K562 (cell line): ENCODE results near the gene RIN3. TPM values are rescaled to one million over a fixed set of nuclear protein-coding genes. Genes with fewer than 3 reads are reported as not detected.
A peak's percentile ranks its signal among the peaks of the same experiment; 100 is the strongest.

Experiments
- ATAC-seq: fragments of 200-7000 bp; cut with Tn5 transposase; 3 replicates; pipeline ENCODE4 v1.9.1; 2020; ENCODE audit warnings: moderate library complexity
- BruUV-seq: library from RNA; stranded (reverse); fragments of 400-500 nt; replicated peaks from 2 replicates; lab custom pipeline; 2021; lab: Mats Ljungman, UMichigan
- CTCF ChIA-PET: fragments of 300-600 bp; formaldehyde crosslinking; extraction: SDS; loops from one replicate; lab custom pipeline; 2021; ENCODE audit warnings: low intra/inter-chr PET ratio; lab: Yijun Ruan, JAX
- POLR2A ChIA-PET: fragments of 300-600, 350-650 bp; sonication (Branson Sonifier 250); formaldehyde crosslinking; extraction: SDS; loops from one replicate; lab custom pipeline; 2021; ENCODE audit warnings: antibody characterized with exemption, inconsistent platforms; lab: Yijun Ruan, JAX
- DNase-seq, 4 experiments: peaks; one replicate each; pipeline versions ENCODE4 v3.0.0 to v3.0.0-alpha.2; 2011 to 2018; ENCODE audit warnings: low spot score in 3 of 4, mixed read lengths in 3 of 4; ENCODE audit errors: extremely low read depth in 1 of 4
- FAIRE-seq: peaks from 2 replicates; lab custom pipeline; 2011; peaks lifted over from hg19 to GRCh38; lab: Jason Lieb, UNC
- H2AFZ ChIP-seq: 2 replicates; pipeline ENCODE4 v1.6.0; 2011; ENCODE audit warnings: low read depth, low read length, control low read depth, inconsistent platforms
- H3K27ac ChIP-seq: fragments of 200-600 bp; 3 replicates; pipeline ENCODE4 v1.8.0; 2011; ENCODE audit warnings: low read depth, mild to moderate bottlenecking, control low read depth, inconsistent platforms, low read length, moderate library complexity, mixed read lengths; ENCODE audit errors: extremely low read depth
- H3K27me3 ChIP-seq, 2 experiments: fragments of 300-600 bp in 1 of 2; 2 replicates in 1 of 2; 3 replicates in 1 of 2; pipeline versions ENCODE4 v1.6.0 to v1.8.0; 2011; ENCODE audit warnings: inconsistent platforms in 2 of 2, low read length in 2 of 2, mild to moderate bottlenecking in 1 of 2, mixed read lengths in 1 of 2, moderate library complexity in 1 of 2; ENCODE audit not compliant: control insufficient read depth in 2 of 2, insufficient read depth in 2 of 2
- H3K36me3 ChIP-seq: fragments of 300-600 bp; 3 replicates; pipeline ENCODE4 v1.8.0; 2011; ENCODE audit warnings: mild to moderate bottlenecking, low read length, inconsistent platforms; ENCODE audit not compliant: control insufficient read depth, insufficient read depth
- H3K4me1 ChIP-seq, 2 experiments: fragments of 200-600 bp in 1 of 2; replicated peaks in 1 of 2; 2 replicates in 1 of 2; 3 replicates in 1 of 2; pipeline versions ENCODE4 v1.5.1 to v1.8.0; 2011; ENCODE audit warnings: inconsistent platforms in 2 of 2, low read length in 2 of 2, mild to moderate bottlenecking in 1 of 2, mixed read lengths in 1 of 2, moderate library complexity in 1 of 2; ENCODE audit not compliant: control insufficient read depth in 2 of 2, insufficient read depth in 2 of 2
- H3K4me2 ChIP-seq: 2 replicates; pipeline ENCODE4 v1.6.1; 2011; ENCODE audit warnings: low read length, control low read depth, inconsistent platforms, mixed read lengths; ENCODE audit not compliant: insufficient read depth
- H3K4me3 ChIP-seq: fragments of 200-600 bp; sonication (generic), shearing (Covaris generic); 2 replicates; pipeline ENCODE4 v1.5.1; 2016; ENCODE audit warnings: control low read depth, inconsistent platforms
- H3K79me2 ChIP-seq: fragments of 200-600 bp; 3 replicates; pipeline ENCODE4 v1.8.0; 2011; ENCODE audit warnings: low read length, inconsistent platforms; ENCODE audit not compliant: control insufficient read depth, insufficient read depth
- H3K9ac ChIP-seq, 2 experiments: 2 replicates each; pipeline versions ENCODE4 v1.6.0 to v1.6.1; 2011; ENCODE audit warnings: low read depth in 2 of 2, low read length in 2 of 2, control low read depth in 1 of 2, inconsistent platforms in 1 of 2, mild to moderate bottlenecking in 1 of 2, mixed read lengths in 1 of 2; ENCODE audit not compliant: insufficient read depth in 1 of 2
- H3K9me1 ChIP-seq: one replicate; pipeline ENCODE4 v1.6.0; 2011; ENCODE audit warnings: inconsistent platforms, mild to moderate bottlenecking, low read length, moderate library complexity; ENCODE audit not compliant: control insufficient read depth, insufficient read depth
- H3K9me3 ChIP-seq: replicated peaks from 2 replicates; pipeline ENCODE4 v1.5.1; 2011; ENCODE audit warnings: low read depth, low read length, inconsistent platforms; ENCODE audit not compliant: control insufficient read depth, insufficient read depth
- H4K20me1 ChIP-seq: replicated peaks from 2 replicates; pipeline ENCODE4 v1.6.1; 2011; ENCODE audit warnings: low read length, inconsistent platforms, mixed read lengths; ENCODE audit not compliant: control insufficient read depth, insufficient read depth
- CTCF ChIP-seq, 3 experiments: IDR thresholded peaks in 2 of 3; conservative IDR thresholded peaks in 1 of 3; 2 replicates each; pipeline ENCODE4 v1.5.1; 2011 to 2012; ENCODE audit warnings: low read length in 3 of 3, mild to moderate bottlenecking in 3 of 3, control low read depth in 2 of 3, improper control_type of control experiment in 1 of 3, inconsistent platforms in 1 of 3, low read depth in 1 of 3, mixed read lengths in 1 of 3, moderate library complexity in 1 of 3; ENCODE audit not compliant: insufficient read depth in 2 of 3
- RBBP5 ChIP-seq: fragments of 200-600 bp; sonication (generic); IDR thresholded peaks from 2 replicates; pipeline ENCODE4 v1.6.1; 2012; ENCODE audit warnings: borderline replicate concordance, mild to moderate bottlenecking, low read length, control low read depth, inconsistent platforms; ENCODE audit not compliant: insufficient read depth, poor library complexity, severe bottlenecking
- ZNF263 ChIP-seq: sonication (generic); formaldehyde crosslinking; IDR thresholded peaks from 2 replicates; pipeline ENCODE4 v1.8.0; 2022; ENCODE audit warnings: mild to moderate bottlenecking, missing genetic modification reagents, borderline replicate concordance
- ZNF77 ChIP-seq: fragments of 250-450 bp; sonication (Bioruptor Pico); IDR thresholded peaks from 2 replicates; pipeline ENCODE4 v1.5.0; 2020
- whole genome bisulfite sequencing: fragments of 100-300 bp; shearing (Covaris generic); methylation state at CpG from one replicate; pipeline ENCODE4 v1.1.6; 2016; ENCODE audit warnings: low coverage, mixed read lengths; ENCODE audit not compliant: insufficient coverage; ENCODE audit errors: missing lambda C conversion rate; 5-methylcytosine and 5-hydroxymethylcytosine counted together
- in situ Hi-C: fragments of 300-500 bp; cut with MboI; formaldehyde crosslinking; loops from 4 replicates; pipeline ENCODE4 v1.15.0; 2018; ENCODE audit warnings: inconsistent platforms, mixed read lengths
- intact Hi-C: fragments of 100-400 bp; cut with micrococcal nuclease; formaldehyde crosslinking; loops from 2 replicates; pipeline ENCODE4 v1.14.2; 2022
- polyA plus RNA-seq, 8 experiments: library from polyadenylated mRNA; depleted of rRNA in 4 of 8; stranded (reverse) in 5 of 8; unstranded in 3 of 8; fragments of >200 nt; fragmentation: Nextera tagmentation in 2 of 8; fragmentation: Illumina TruSeq in 1 of 8; extraction: Ambion mirVana in 2 of 8; extraction: Trizol in 1 of 8; gene quantifications; 2 replicates each; pipeline versions ENCODE4 v1.2.1 to v1.2.3, GENCODE V29; 2011 to 2014; ENCODE audit warnings: inconsistent platforms in 1 of 8, missing spikeins in 1 of 8
- total RNA-seq, 7 experiments: library from RNA; depleted of rRNA in 6 of 7; stranded (reverse); fragments of >200 nt in 6 of 7; fragmentation: Illumina TruSeq in 2 of 7; extraction: Trizol in 2 of 7; gene quantifications; 2 replicates each; pipeline versions ENCODE4 v1.2.1 to v1.2.3, GENCODE V29; 2011 to 2021; ENCODE audit warnings: low replicate concordance in 1 of 7

Gene RIN3
- total and polyA plus RNA-seq, 9 of the 15 experiments (the other 6 are each of a cell fraction or from before 2014, with no cell fraction given) = 0.01 to 0.49 (median 0.08) TPM; not detected in 5

- ChIA-PET CTCF (no interaction called here), POLR2A (interaction anchor here (0.6 kb wide), 1 partner anchor 189 kb away, joined by 3 read pairs; no protein-coding TSS in a partner anchor)
- intact Hi-C loops = no loop called here
- Histone ChIP-seq H3K79me2 (no peaks in the 10 kb centered on the region), H4K20me1 (no peaks in the 10 kb centered on the region), H3K9me3 (no peaks in the 10 kb centered on the region), H3K27ac (no peak overlapping the region), H3K4me3 (no peak overlapping the region), H3K9ac (no peak overlapping the region), H2AFZ (no peak overlapping the region), H3K4me1 (peaks cover 0 to 17% of the 10 kb centered on the region in 2 experiments; a peak in 3 of 5 replicates), H3K36me3 (no peaks in the 10 kb centered on the region), H3K27me3 (peaks cover 0 to 22% of the 10 kb centered on the region in 2 experiments; a peak in 2 of 5 replicates), H3K9me1 (no peaks in the 10 kb centered on the region), H3K4me2 (no peak overlapping the region)
- no TSS peak for BruUV-seq
- 2% methylated on average over 6 of the region's 8 CpGs for WGBS
- DNase-seq (no peak), FAIRE-seq (no peak), ATAC-seq (no peak; the same call in 2 of the 3 replicates)
- TF ChIP-seq RBBP5 = no peak
- TF ChIP-seq CTCF (IDR thresholded peaks at IDR 0.05 in 2 of 3, conservative IDR thresholded peaks at IDR 0.05 in 1 of 3; ENCODE audit: insufficient read depth in 2 of 3, low read depth in 1 of 3, low read length in 3 of 3) = 0 out of 6 replicates have a peak, but pooled peaks of 1 of the 3 experiments have one; percentile 2
- TF ChIP-seq ZNF263 = no peak
- TF ChIP-seq ZNF77 (CRISPR knock-in tag) = no peak
- in situ Hi-C loops = no loop called here
Observed at GRCh38 chr14:92656306-92657081, 142.9 kb downstream of the RIN3 start.
